ENCODE data around the gene SOX11. TPM values are rescaled to one million over a fixed set of nuclear protein-coding genes. Genes with fewer than 3 reads are reported as not detected.

The SOX11 gene
- total RNA-seq, 1 donor, result 0.54 TPM

DNA sequence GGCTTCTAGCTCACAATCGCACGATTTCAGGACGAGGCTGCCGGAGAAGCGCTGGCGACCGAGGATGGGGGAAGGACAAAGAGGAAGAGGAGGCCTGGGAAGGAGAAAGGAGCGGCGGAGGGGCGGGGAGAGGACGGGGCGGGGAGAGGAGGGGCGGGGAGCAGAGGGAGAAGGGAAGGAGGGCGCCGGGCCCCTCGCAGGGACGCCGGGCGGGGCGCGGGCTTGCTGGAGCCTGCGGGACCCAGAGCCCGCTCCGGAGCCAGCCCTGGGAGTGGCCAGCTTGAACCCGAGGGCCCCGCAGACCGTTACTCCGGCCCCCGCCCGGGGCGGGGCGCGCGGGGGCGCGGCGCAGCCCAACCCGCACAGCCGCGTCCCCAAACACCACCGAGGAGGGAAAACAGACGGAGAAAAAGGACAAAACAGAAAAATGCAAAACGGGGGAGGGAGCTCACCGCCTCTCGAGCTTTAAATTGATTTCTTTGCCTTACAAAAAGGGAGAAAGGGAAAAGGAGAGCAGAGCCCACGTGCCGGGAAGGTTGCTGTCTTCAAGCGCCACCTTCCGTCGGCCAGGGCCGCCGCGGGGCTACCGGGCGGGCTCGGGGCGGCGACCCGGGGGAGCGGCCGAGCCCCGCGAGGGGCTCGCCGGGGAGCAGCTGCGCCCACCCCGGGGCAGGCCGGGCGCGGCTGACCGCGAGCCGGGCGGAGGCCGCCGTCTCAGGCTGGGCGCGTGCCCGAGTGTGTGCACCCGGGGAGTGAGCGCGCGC, 781 bp upstream of the SOX11 start:
- TF ChIP-seq, protein P1, sequence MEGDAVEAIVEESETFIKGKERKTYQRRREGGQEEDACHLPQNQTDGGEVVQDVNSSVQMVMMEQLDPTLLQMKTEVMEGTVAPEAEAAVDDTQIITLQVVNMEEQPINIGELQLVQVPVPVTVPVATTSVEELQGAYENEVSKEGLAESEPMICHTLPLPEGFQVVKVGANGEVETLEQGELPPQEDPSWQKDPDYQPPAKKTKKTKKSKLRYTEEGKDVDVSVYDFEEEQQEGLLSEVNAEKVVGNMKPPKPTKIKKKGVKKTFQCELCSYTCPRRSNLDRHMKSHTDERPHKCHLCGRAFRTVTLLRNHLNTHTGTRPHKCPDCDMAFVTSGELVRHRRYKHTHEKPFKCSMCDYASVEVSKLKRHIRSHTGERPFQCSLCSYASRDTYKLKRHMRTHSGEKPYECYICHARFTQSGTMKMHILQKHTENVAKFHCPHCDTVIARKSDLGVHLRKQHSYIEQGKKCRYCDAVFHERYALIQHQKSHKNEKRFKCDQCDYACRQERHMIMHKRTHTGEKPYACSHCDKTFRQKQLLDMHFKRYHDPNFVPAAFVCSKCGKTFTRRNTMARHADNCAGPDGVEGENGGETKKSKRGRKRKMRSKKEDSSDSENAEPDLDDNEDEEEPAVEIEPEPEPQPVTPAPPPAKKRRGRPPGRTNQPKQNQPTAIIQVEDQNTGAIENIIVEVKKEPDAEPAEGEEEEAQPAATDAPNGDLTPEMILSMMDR (IDR thresholded peaks at IDR 0.05; ENCODE audit: insufficient read depth, low read length), result no peak
- no peak overlapping the region for H3K4me3 ChIP-seq (ENCODE audit: low read depth, low read length)
- no peak for DNase-seq (ENCODE audit: low read depth)

DNA sequence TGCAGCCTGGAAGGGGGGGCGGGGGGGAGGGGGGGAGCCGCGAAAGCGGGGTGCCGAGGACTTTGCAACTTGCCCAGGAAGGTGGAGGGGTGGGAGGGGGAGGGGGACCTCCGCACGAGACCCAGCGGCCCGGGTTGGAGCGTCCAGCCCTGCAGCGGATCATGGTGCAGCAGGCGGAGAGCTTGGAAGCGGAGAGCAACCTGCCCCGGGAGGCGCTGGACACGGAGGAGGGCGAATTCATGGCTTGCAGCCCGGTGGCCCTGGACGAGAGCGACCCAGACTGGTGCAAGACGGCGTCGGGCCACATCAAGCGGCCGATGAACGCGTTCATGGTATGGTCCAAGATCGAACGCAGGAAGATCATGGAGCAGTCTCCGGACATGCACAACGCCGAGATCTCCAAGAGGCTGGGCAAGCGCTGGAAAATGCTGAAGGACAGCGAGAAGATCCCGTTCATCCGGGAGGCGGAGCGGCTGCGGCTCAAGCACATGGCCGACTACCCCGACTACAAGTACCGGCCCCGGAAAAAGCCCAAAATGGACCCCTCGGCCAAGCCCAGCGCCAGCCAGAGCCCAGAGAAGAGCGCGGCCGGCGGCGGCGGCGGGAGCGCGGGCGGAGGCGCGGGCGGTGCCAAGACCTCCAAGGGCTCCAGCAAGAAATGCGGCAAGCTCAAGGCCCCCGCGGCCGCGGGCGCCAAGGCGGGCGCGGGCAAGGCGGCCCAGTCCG, 540 bp downstream of the SOX11 start:
- TF ChIP-seq, protein P1 (IDR thresholded peaks at IDR 0.05; ENCODE audit: insufficient read depth, low read length), result no peak
- DNase-seq (ENCODE audit: low read depth), result no peak
- no peak overlapping the region for H3K4me3 ChIP-seq (ENCODE audit: low read depth, low read length)

DNA sequence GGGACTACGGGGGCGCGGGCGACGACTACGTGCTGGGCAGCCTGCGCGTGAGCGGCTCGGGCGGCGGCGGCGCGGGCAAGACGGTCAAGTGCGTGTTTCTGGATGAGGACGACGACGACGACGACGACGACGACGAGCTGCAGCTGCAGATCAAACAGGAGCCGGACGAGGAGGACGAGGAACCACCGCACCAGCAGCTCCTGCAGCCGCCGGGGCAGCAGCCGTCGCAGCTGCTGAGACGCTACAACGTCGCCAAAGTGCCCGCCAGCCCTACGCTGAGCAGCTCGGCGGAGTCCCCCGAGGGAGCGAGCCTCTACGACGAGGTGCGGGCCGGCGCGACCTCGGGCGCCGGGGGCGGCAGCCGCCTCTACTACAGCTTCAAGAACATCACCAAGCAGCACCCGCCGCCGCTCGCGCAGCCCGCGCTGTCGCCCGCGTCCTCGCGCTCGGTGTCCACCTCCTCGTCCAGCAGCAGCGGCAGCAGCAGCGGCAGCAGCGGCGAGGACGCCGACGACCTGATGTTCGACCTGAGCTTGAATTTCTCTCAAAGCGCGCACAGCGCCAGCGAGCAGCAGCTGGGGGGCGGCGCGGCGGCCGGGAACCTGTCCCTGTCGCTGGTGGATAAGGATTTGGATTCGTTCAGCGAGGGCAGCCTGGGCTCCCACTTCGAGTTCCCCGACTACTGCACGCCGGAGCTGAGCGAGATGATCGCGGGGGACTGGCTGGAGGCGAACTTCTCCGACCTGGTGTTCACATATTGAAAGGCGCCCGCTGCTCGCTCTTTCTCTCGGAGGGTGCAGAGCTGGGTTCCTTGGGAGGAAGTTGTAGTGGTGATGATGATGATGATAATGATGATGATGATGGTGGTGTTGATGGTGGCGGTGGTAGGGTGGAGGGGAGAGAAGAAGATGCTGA, 1.4 kb downstream of the SOX11 start:
- H3K4me3 ChIP-seq (ENCODE audit: low read depth, low read length), result no peak overlapping the region

DNA sequence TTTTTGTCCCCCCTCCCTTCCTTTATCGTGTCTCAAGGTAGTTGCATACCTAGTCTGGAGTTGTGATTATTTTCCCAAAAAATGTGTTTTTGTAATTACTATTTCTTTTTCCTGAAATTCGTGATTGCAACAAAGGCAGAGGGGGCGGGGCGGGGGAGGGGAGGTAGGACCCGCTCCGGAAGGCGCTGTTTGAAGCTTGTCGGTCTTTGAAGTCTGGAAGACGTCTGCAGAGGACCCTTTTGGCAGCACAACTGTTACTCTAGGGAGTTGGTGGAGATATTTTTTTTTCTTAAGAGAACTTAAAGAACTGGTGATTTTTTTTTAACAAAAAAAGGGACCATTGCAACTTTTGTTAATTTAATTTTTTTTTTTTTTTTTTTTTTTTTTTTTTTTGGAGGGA, 2.1 kb downstream of the SOX11 start:
- TF ChIP-seq, protein P1 (IDR thresholded peaks at IDR 0.05; ENCODE audit: insufficient read depth, low read length), result no peak
- H3K4me3 ChIP-seq (ENCODE audit: low read depth, low read length), result no peak overlapping the region
- DNase-seq (ENCODE audit: low read depth), result no peak

More for the DNA sequence above, 1.4 kb downstream of the SOX11 start:
- TF ChIP-seq, protein P1 (IDR thresholded peaks at IDR 0.05; ENCODE audit: insufficient read depth, low read length), result no peak
- no peak for DNase-seq (ENCODE audit: low read depth)

DNA sequence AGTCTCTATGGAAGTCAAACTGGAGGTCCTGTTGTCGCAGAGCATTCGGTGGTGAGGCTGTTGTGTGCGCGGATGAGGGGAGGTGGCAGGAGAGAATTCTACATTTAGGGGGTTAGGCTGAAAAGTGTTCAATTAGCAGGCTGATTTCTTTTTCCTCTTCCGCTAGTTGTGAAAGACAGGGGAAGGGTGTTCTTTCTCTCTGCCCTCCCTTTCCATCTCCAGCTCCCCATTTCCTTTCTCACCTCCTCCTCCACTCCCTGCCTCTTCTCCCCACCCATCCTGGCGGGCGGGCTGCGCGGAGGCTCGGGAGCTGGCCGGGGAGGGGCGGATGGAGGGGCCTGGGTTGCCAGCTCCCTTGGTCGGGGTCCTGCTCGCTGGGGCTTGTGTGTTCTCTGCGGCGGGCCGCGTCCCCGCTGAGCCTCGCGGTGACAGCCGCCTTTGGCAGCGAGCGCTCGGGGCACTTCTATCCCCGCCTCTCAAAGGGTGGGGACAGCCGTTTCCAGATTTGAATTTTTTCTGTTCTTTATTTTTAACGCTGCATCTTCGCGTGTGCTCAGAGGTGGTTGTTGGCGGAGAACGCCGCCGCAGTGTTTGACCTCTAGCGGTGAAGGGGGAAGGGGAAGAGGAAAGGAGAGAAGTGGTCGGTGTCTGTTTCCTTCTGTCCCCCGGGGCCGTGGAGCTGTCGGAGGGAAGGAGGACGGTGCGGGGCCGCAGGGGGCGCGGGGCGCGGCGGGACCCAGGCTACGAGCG, 3.6 kb downstream of the SOX11 start:
- TF ChIP-seq, protein P1 (IDR thresholded peaks at IDR 0.05; ENCODE audit: insufficient read depth, low read length), result no peak
- no peak for DNase-seq (ENCODE audit: low read depth)
- H3K4me3 ChIP-seq (ENCODE audit: low read depth, low read length), result no peak overlapping the region

DNA sequence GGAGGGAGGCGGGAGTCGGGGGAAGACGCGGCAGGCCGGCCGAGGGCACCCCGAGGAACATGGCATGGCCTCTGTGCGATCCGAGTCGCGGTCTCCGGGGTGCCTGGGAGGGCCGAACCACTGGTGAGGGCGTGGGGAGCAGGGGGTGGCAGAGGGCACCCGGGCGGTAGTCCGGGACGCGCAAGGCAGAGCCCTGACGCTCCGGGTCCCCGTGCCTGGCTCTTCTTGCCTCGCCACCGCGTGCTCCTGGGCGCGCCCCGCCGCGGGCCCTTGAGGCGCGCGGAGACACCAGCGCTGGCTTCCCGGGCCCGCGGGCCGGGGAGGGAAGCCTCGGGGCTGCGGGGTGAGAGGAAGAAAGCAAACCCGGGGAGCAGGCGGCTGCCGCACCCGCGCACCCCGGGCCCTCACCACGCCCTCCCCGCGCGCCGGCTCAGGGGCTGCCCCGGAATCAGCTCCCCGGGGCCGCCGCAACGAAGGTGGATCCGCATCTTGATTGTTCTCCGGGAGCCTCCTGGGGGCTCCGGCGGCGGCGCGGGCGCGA, 4.3 kb downstream of the SOX11 start:
- no peak for DNase-seq (ENCODE audit: low read depth)
- TF ChIP-seq, protein P1 (IDR thresholded peaks at IDR 0.05; ENCODE audit: insufficient read depth, low read length), result no peak
- no peak overlapping the region for H3K4me3 ChIP-seq (ENCODE audit: low read depth, low read length)

All from fibroblast of the aortic adventitia (primary cell).